Fibroblast of lung (primary cell): ENCODE measurements around the gene LSAMP. TPM values are rescaled to one million over a fixed set of nuclear protein-coding genes. Genes with fewer than 3 reads are reported as not detected.

Source experiments
- DNase-seq, 2 donors: peaks; one replicate each; pipeline versions ENCODE4 v3.0.0 to v3.0.0-alpha.2; 2010; ENCODE audit warnings: low read depth in 2 of 2
- H2AFZ ChIP-seq: 2 replicates; pipeline ENCODE4 v1.5.1; 2012; ENCODE audit warnings: low read length, control low read depth, inconsistent platforms
- H3K27ac ChIP-seq: 2 replicates; pipeline ENCODE4 v1.5.1; 2011; ENCODE audit warnings: low read length, control low read depth; ENCODE audit not compliant: insufficient read depth
- H3K27me3 ChIP-seq: 2 replicates; pipeline ENCODE4 v1.5.1; 2011; ENCODE audit warnings: mild to moderate bottlenecking, low read length; ENCODE audit not compliant: control insufficient read depth, insufficient read depth
- H3K36me3 ChIP-seq: 2 replicates; pipeline ENCODE4 v1.5.1; 2011; ENCODE audit warnings: low read length; ENCODE audit not compliant: control insufficient read depth, insufficient read depth
- H3K4me1 ChIP-seq: 2 replicates; pipeline ENCODE4 v1.5.1; 2011; ENCODE audit warnings: low read length; ENCODE audit not compliant: control insufficient read depth, insufficient read depth; ENCODE audit errors: extremely low read depth
- H3K4me2 ChIP-seq: 2 replicates; pipeline ENCODE4 v1.5.1; 2011; ENCODE audit warnings: low read length, control low read depth; ENCODE audit not compliant: insufficient read depth; ENCODE audit errors: extremely low read depth
- H3K4me3 ChIP-seq, 4 experiments: fragments of 200-600 bp in 1 of 4; sonication (generic) in 1 of 4; replicated peaks in 1 of 4; 2 replicates each; pipeline ENCODE4 v1.5.1; 2011 to 2016; ENCODE audit warnings: low read length in 4 of 4, low read depth in 3 of 4, mild to moderate bottlenecking in 3 of 4, control low read depth in 2 of 4, inconsistent platforms in 1 of 4, mixed read lengths in 1 of 4; ENCODE audit not compliant: insufficient read depth in 1 of 4; ENCODE audit errors: control extremely low read depth in 1 of 4
- H3K79me2 ChIP-seq: 2 replicates; pipeline ENCODE4 v1.5.1; 2012; ENCODE audit warnings: mild to moderate bottlenecking, low read length, inconsistent platforms; ENCODE audit not compliant: control insufficient read depth, insufficient read depth
- H3K9ac ChIP-seq: 2 replicates; pipeline ENCODE4 v1.5.1; 2011; ENCODE audit warnings: mild to moderate bottlenecking, low read length, control low read depth; ENCODE audit not compliant: insufficient read depth
- H3K9me3 ChIP-seq: 2 replicates; pipeline ENCODE4 v1.5.1; 2012; ENCODE audit warnings: low read depth, low read length; ENCODE audit not compliant: control insufficient read depth, insufficient read depth
- H4K20me1 ChIP-seq: 2 replicates; pipeline ENCODE4 v1.5.1; 2011; ENCODE audit warnings: low read length; ENCODE audit not compliant: control insufficient read depth, insufficient read depth; ENCODE audit errors: extremely low read depth
- CTCF ChIP-seq, 2 donors: IDR thresholded peaks in 1 of 2; conservative IDR thresholded peaks in 1 of 2; 1 replicate in 1 of 2; 2 replicates in 1 of 2; pipeline ENCODE4 v1.5.1; 2011 to 2012; ENCODE audit warnings: low read length in 2 of 2, control low read depth in 1 of 2, inconsistent platforms in 1 of 2, low read depth in 1 of 2, mild to moderate bottlenecking in 1 of 2
- EZH2 ChIP-seq: IDR thresholded peaks from 2 replicates; pipeline ENCODE4 v1.5.1; 2012; ENCODE audit warnings: low read length, control low read depth, mild to moderate bottlenecking; ENCODE audit errors: missing control alignments
- polyA plus RNA-seq, 2 donors: library from polyadenylated mRNA; depleted of rRNA in 1 of 2; stranded (reverse) in 1 of 2; unstranded in 1 of 2; fragments of >200 nt; gene quantifications; 2 replicates each; pipeline ENCODE4 v1.2.1, GENCODE V29; 2011 to 2012; ENCODE audit warnings: missing spikeins in 1 of 2
- total RNA-seq: library from RNA; depleted of rRNA; stranded (reverse); fragments of >200 nt; gene quantifications from 2 replicates; pipeline ENCODE4 v1.2.1, GENCODE V29; 2014

Gene LSAMP
- total and polyA plus RNA-seq, 2 donors (not counting 1 experiment from before 2014, with no cell fraction given) = 4.8 to 5.9 TPM

GRCh38 chr3:115927197-115927596 is 518.1 kb downstream of the LSAMP start:
- DNase-seq = peak in 1 of 2 donors; percentile 7
- H3K9me3 ChIP-seq = no peaks in the 10 kb centered on the region
- no peak overlapping the region for H3K27ac ChIP-seq
- H3K9ac ChIP-seq = no peak overlapping the region
- H3K4me1 ChIP-seq = no peaks in the 10 kb centered on the region
- no peak overlapping the region for H2AFZ ChIP-seq
- H3K36me3 ChIP-seq = no peaks in the 10 kb centered on the region
- TF ChIP-seq CTCF (conservative IDR thresholded peaks at IDR 0.05 in 1 of 2, IDR thresholded peaks at IDR 0.05 in 1 of 2; ENCODE audit: low read depth in 1 of 2, low read length in 2 of 2) (no peak), EZH2 (no peak)
- no peak overlapping the region for H3K4me2 ChIP-seq
- H4K20me1 ChIP-seq = no peaks in the 10 kb centered on the region
- no peak overlapping the region for H3K4me3 ChIP-seq
- no peaks in the 10 kb centered on the region for H3K79me2 ChIP-seq
- H3K27me3 ChIP-seq = no peaks in the 10 kb centered on the region

GRCh38 chr3:115922681-115923347 is 522.5 kb downstream of the LSAMP start:
- no peaks in the 10 kb centered on the region for H3K36me3 ChIP-seq
- no peak overlapping the region for H3K9ac ChIP-seq
- no peaks in the 10 kb centered on the region for H3K79me2 ChIP-seq
- H2AFZ ChIP-seq = no peak overlapping the region
- no peak overlapping the region for H3K4me3 ChIP-seq
- no peak overlapping the region for H3K27ac ChIP-seq
- H3K9me3 ChIP-seq = no peaks in the 10 kb centered on the region
- H3K27me3 ChIP-seq = no peaks in the 10 kb centered on the region
- peak; percentile 41 to 66 for DNase-seq
- H4K20me1 ChIP-seq = no peaks in the 10 kb centered on the region
- no peak overlapping the region for H3K4me2 ChIP-seq
- no peaks in the 10 kb centered on the region for H3K4me1 ChIP-seq
- TF ChIP-seq EZH2 (no peak), CTCF (conservative IDR thresholded peaks at IDR 0.05 in 1 of 2, IDR thresholded peaks at IDR 0.05 in 1 of 2; ENCODE audit: low read depth in 1 of 2, low read length in 2 of 2) (peak; percentile 66 to 74)

- H4K20me1 ChIP-seq = no peaks in the 10 kb centered on the region
- TF ChIP-seq EZH2 (no peak), CTCF (conservative IDR thresholded peaks at IDR 0.05 in 1 of 2, IDR thresholded peaks at IDR 0.05 in 1 of 2; ENCODE audit: low read depth in 1 of 2, low read length in 2 of 2) (no peak)
- no peak overlapping the region for H3K9ac ChIP-seq
- no peaks in the 10 kb centered on the region for H3K27me3 ChIP-seq
- H2AFZ ChIP-seq = no peak overlapping the region
- H3K4me2 ChIP-seq = no peak overlapping the region
- DNase-seq = no peak
- no peak overlapping the region for H3K27ac ChIP-seq
- no peaks in the 10 kb centered on the region for H3K4me1 ChIP-seq
- no peaks in the 10 kb centered on the region for H3K36me3 ChIP-seq
- H3K79me2 ChIP-seq = no peaks in the 10 kb centered on the region
- H3K9me3 ChIP-seq = no peaks in the 10 kb centered on the region
- no peak overlapping the region for H3K4me3 ChIP-seq
These were observed 523.6 kb downstream of the LSAMP start for GRCh38 chr3:115921711-115922110.
